ENCODE results near the gene COL2A1. TPM values are rescaled to one million over a fixed set of nuclear protein-coding genes. Genes with fewer than 3 reads are reported as not detected.
A peak's percentile ranks its signal among the peaks of the same experiment; 100 is the strongest.

Gene COL2A1
- polyA plus RNA-seq, 1 donor from 2014 or later, result not detected

- Mint-ChIP-seq H3K4me1 (no peaks in the 10 kb centered on the region), H3K4me3 (no peak overlapping the region), H3K27me3 (peaks cover 5% of the 10 kb centered on the region), H3K9me3 (peaks cover 0 to 3% (median 0%) of the 10 kb centered on the region in 3 donors), H3K36me3 (peaks cover 2% of the 10 kb centered on the region), H3K27ac (no peak overlapping the region)
These were observed 73.6 kb downstream of the COL2A1 start for GRCh38 chr12:47930634-47931033.

- Mint-ChIP-seq H3K27ac (peak overlapping the region in 1 of 3 donors; percentile 1), H3K36me3 (no peaks in the 10 kb centered on the region), H3K27me3 (peaks cover 15% of the 10 kb centered on the region), H3K4me1 (no peaks in the 10 kb centered on the region), H3K4me3 (no peak overlapping the region), H3K9me3 (peaks cover 0 to 3% (median 0%) of the 10 kb centered on the region in 3 donors)
These were observed 76.9 kb downstream of the COL2A1 start for GRCh38 chr12:47927346-47927745.

Other genes starting within 250 kb of the COL2A1 start
- gene RAPGEF3, start 245.6 kb downstream of the COL2A1 start, polyA plus RNA-seq, result 0.26 TPM
- 21.7 TPM for gene SLC48A1, start 231.2 kb downstream of the COL2A1 start, polyA plus RNA-seq
- gene HDAC7, start 184.6 kb downstream of the COL2A1 start, polyA plus RNA-seq, result 20.9 TPM
- gene VDR, start 99.5 kb downstream of the COL2A1 start, polyA plus RNA-seq, result 0.61 TPM
- gene TMEM106C, start 40.9 kb downstream of the COL2A1 start, polyA plus RNA-seq, result 41.4 TPM
- gene SENP1, start 101.6 kb upstream of the COL2A1 start, polyA plus RNA-seq, result 12.6 TPM
- 7.5 TPM for gene PFKM, start 114.9 kb upstream of the COL2A1 start, polyA plus RNA-seq
- 59.9 TPM for gene ASB8, start 153.0 kb upstream of the COL2A1 start, polyA plus RNA-seq
- gene CCDC184, start 179.2 kb upstream of the COL2A1 start, polyA plus RNA-seq, result 0.31 TPM
- not detected for gene OR10AD1, start 198.8 kb upstream of the COL2A1 start, polyA plus RNA-seq